H9 (cell line): ENCODE data around the gene SLX4IP. TPM values are rescaled to one million over a fixed set of nuclear protein-coding genes. Genes with fewer than 3 reads are reported as not detected.
A peak's percentile ranks its signal among the peaks of the same experiment; 100 is the strongest.

Source experiments
- DNase-seq: peaks from one replicate; pipeline ENCODE4 v3.0.0-alpha.2; 2017
- H2AFZ ChIP-seq: one replicate; pipeline ENCODE4 v1.6.1; 2013; ENCODE audit warnings: mild to moderate bottlenecking, low read length, control low read depth, moderate library complexity
- H2AK5ac ChIP-seq: 2 replicates; pipeline ENCODE4 v1.6.1; 2013; ENCODE audit warnings: low read length, control low read depth, mixed read lengths; ENCODE audit not compliant: insufficient read length
- H2BK120ac ChIP-seq: one replicate; pipeline ENCODE4 v1.6.1; 2013; ENCODE audit warnings: low read depth, mild to moderate bottlenecking, low read length, control low read depth, inconsistent platforms; ENCODE audit not compliant: poor library complexity, severe bottlenecking
- H2BK12ac ChIP-seq: 2 replicates; pipeline ENCODE4 v1.6.1; 2013; ENCODE audit warnings: low read length, control low read depth, mixed read lengths, low read depth; ENCODE audit not compliant: insufficient read length
- H2BK15ac ChIP-seq: 2 replicates; pipeline ENCODE4 v1.6.1; 2013; ENCODE audit warnings: low read depth, low read length, control low read depth
- H2BK20ac ChIP-seq: one replicate; pipeline ENCODE4 v1.6.1; 2013; ENCODE audit warnings: low read depth, mild to moderate bottlenecking, low read length, control low read depth, inconsistent platforms; ENCODE audit not compliant: poor library complexity, severe bottlenecking
- H2BK5ac ChIP-seq: 2 replicates; pipeline ENCODE4 v1.6.1; 2013; ENCODE audit warnings: low read length, control low read depth, mixed read lengths; ENCODE audit not compliant: insufficient read length
- H3K14ac ChIP-seq: 2 replicates; pipeline ENCODE4 v1.6.1; 2013; ENCODE audit warnings: low read length, control low read depth; ENCODE audit not compliant: insufficient read depth
- H3K18ac ChIP-seq: 2 replicates; pipeline ENCODE4 v1.6.1; 2013; ENCODE audit warnings: low read depth, mild to moderate bottlenecking, mixed read lengths, low read length, control low read depth; ENCODE audit not compliant: insufficient read length
- H3K23ac ChIP-seq: 2 replicates; pipeline ENCODE4 v1.6.1; 2013; ENCODE audit warnings: low read length, control low read depth, mixed read lengths, low read depth; ENCODE audit not compliant: insufficient read length
- H3K23me2 ChIP-seq: 2 replicates; pipeline ENCODE4 v1.6.1; 2013; ENCODE audit warnings: low read depth, mild to moderate bottlenecking, mixed read lengths, low read length, control low read depth; ENCODE audit not compliant: insufficient read length, poor library complexity, severe bottlenecking
- H3K27ac ChIP-seq: 2 replicates; pipeline ENCODE4 v1.5.1; 2013; ENCODE audit warnings: low read length, control low read depth, mixed read lengths, low read depth; ENCODE audit not compliant: insufficient read length
- H3K27me3 ChIP-seq: 2 replicates; pipeline ENCODE4 v1.6.1; 2013; ENCODE audit warnings: low read length, control low read depth, inconsistent platforms; ENCODE audit not compliant: insufficient read depth
- H3K4ac ChIP-seq: 2 replicates; pipeline ENCODE4 v1.6.1; 2013; ENCODE audit warnings: low read depth, mild to moderate bottlenecking, control low read depth, inconsistent platforms, low read length, moderate library complexity
- H3K4me1 ChIP-seq: 2 replicates; pipeline ENCODE4 v1.6.1; 2013; ENCODE audit warnings: low read length, control low read depth, inconsistent platforms; ENCODE audit not compliant: insufficient read depth
- H3K4me2 ChIP-seq: 2 replicates; pipeline ENCODE4 v1.6.1; 2013; ENCODE audit warnings: low read length, control low read depth, mixed read lengths; ENCODE audit not compliant: insufficient read length, insufficient read depth
- H3K56ac ChIP-seq: 2 replicates; pipeline ENCODE4 v1.6.1; 2013; ENCODE audit warnings: low read depth, mild to moderate bottlenecking, mixed read lengths, low read length, control low read depth; ENCODE audit not compliant: insufficient read length
- H3K79me1 ChIP-seq: 2 replicates; pipeline ENCODE4 v1.6.1; 2013; ENCODE audit warnings: low read depth, mild to moderate bottlenecking, moderate library complexity, low read length, control low read depth, inconsistent platforms; ENCODE audit not compliant: insufficient read depth, poor library complexity, severe bottlenecking
- H3K79me2 ChIP-seq: 2 replicates; pipeline ENCODE4 v1.6.1; 2013; ENCODE audit warnings: low read length, control low read depth, inconsistent platforms; ENCODE audit not compliant: insufficient read depth
- H3K9ac ChIP-seq: 2 replicates; pipeline ENCODE4 v1.6.1; 2013; ENCODE audit warnings: low read length, control low read depth, mixed read lengths; ENCODE audit not compliant: insufficient read length; ENCODE audit errors: extremely low read depth
- H3K9me3 ChIP-seq: one replicate; pipeline ENCODE4 v1.6.1; 2013; ENCODE audit warnings: low read depth, low read length, inconsistent platforms; ENCODE audit not compliant: control insufficient read depth
- H3T11ph ChIP-seq: one replicate; pipeline ENCODE4 v1.6.1; 2013; ENCODE audit warnings: mild to moderate bottlenecking, low read length, control low read depth, inconsistent platforms
- H4K20me1 ChIP-seq: one replicate; pipeline ENCODE4 v1.6.1; 2013; ENCODE audit not compliant: control insufficient read depth, insufficient read length, insufficient read depth
- H4K5ac ChIP-seq: 2 replicates; pipeline ENCODE4 v1.6.1; 2013; ENCODE audit warnings: low read depth, mild to moderate bottlenecking, mixed read lengths, low read length, control low read depth; ENCODE audit not compliant: insufficient read length
- H4K8ac ChIP-seq: replicated peaks from 2 replicates; pipeline ENCODE4 v1.6.1; 2013; ENCODE audit warnings: low read length, control low read depth, mixed read lengths, low read depth; ENCODE audit not compliant: insufficient read length
- H4K91ac ChIP-seq: 2 replicates; pipeline ENCODE4 v1.6.1; 2013; ENCODE audit warnings: low read depth, mild to moderate bottlenecking, moderate library complexity, mixed read lengths, low read length, control low read depth; ENCODE audit not compliant: insufficient read length
- H3K27ac Mint-ChIP-seq, 3 experiments: 2 replicates in 2 of 3; 3 replicates in 1 of 3; pipeline ENCODE4 v1.8.0; 2020 to 2021; ENCODE audit warnings: mixed read lengths in 3 of 3, mild to moderate bottlenecking in 1 of 3, moderate library complexity in 1 of 3
- H3K27me3 Mint-ChIP-seq: 2 replicates; pipeline ENCODE4 v1.8.0; 2021; ENCODE audit warnings: low read depth, mild to moderate bottlenecking, moderate library complexity, mixed read lengths
- H3K36me3 Mint-ChIP-seq, 3 experiments: 2 replicates in 2 of 3; 3 replicates in 1 of 3; pipeline ENCODE4 v1.8.0; 2020 to 2021; ENCODE audit warnings: low read depth in 3 of 3, mixed read lengths in 3 of 3; ENCODE audit not compliant: insufficient read depth in 1 of 3
- H3K4me1 Mint-ChIP-seq, 2 experiments: 2 replicates each; pipeline ENCODE4 v1.8.0; 2020; ENCODE audit warnings: mixed read lengths in 2 of 2
- H3K4me3 Mint-ChIP-seq, 2 experiments: 2 replicates in 1 of 2; 3 replicates in 1 of 2; pipeline ENCODE4 v1.8.0; 2020 to 2021; ENCODE audit warnings: mild to moderate bottlenecking in 2 of 2, mixed read lengths in 2 of 2, moderate library complexity in 1 of 2
- H3K9me3 Mint-ChIP-seq, 2 experiments: 2 replicates in 1 of 2; 3 replicates in 1 of 2; pipeline ENCODE4 v1.8.0; 2020; ENCODE audit warnings: mild to moderate bottlenecking in 2 of 2, mixed read lengths in 2 of 2, moderate library complexity in 1 of 2
- WGBS: extraction: QIAGEN DNeasy Blood & Tissue Kit; methylation state at CpG from one replicate; pipeline ENCODE4 v1.1.7; 2013; ENCODE audit warnings: missing lambda C conversion rate, low lambda C conversion rate, mixed read lengths; ENCODE audit not compliant: insufficient read length; ENCODE audit errors: extremely low coverage; 5-methylcytosine and 5-hydroxymethylcytosine counted together
- total RNA-seq: library from RNA; stranded (reverse); gene quantifications from 2 replicates; pipeline ENCODE4 v1.2.1, GENCODE V29; 2021
- TF ChIP-seq, protein P1 (sequence below): fragments of 200-600 bp; sonication (generic); conservative IDR thresholded peaks from 3 replicates; pipeline ENCODE4 v1.8.0; 2021; ENCODE audit warnings: antibody characterized with exemption, mild to moderate bottlenecking

The SLX4IP gene
- total RNA-seq, 1 experiment from 2014 or later, result 7.9 TPM

DNA sequence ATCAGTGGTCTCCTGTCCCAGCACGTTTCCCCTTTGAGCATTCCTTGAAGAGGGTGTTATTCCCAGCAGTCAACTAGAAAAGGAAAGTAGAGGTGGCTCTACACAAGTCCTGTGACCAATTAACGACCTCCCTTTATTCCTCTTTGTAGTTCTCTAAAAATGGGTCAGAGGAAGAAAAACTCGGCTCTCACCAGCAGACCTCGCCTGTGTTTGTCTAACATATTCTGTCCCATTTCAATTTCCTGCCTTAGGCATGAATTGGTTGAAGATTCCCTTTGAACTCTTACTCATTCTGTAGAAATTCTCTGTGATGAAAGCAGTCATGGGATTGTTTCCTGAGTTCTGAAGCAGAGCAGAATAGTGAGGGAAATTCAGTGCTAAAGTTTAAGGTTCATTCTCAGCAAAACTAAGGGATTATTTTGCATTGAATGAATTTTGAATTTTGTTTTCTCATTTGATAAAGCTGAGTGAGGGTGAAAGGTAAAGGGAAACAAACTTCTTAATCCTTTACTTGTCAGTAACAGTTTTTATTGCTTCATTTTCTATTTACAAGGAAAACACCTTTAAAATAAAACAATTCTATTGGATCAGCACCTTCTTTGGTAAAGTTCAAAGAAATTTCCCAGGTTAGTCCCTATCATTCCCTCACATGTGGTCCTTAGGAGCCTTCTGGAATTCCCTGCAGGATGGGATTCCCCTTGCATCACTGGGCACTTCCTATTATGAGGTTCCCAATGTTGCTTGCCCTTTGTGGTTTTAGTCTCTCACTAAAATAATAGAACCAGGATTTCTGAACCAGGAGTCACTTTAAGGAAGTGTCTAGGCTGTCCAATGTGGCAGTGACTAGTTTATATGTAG is 105.8 kb downstream of the SLX4IP start:
- peak overlapping the region in 1 of 3 experiments; percentile 12; a peak in 1 of 7 replicates for H3K27ac Mint-ChIP-seq
- H3K4me1 ChIP-seq, result peaks cover 7% of the 10 kb centered on the region; the same call in 1 of the 2 replicates
- no peaks in the 10 kb centered on the region for H3K9me3 ChIP-seq
- H3K27me3 Mint-ChIP-seq, result no peaks in the 10 kb centered on the region
- no peak for DNase-seq
- no peak overlapping the region for H2AFZ ChIP-seq
- no peaks in the 10 kb centered on the region for H4K20me1 ChIP-seq
- TF ChIP-seq, protein P1, sequence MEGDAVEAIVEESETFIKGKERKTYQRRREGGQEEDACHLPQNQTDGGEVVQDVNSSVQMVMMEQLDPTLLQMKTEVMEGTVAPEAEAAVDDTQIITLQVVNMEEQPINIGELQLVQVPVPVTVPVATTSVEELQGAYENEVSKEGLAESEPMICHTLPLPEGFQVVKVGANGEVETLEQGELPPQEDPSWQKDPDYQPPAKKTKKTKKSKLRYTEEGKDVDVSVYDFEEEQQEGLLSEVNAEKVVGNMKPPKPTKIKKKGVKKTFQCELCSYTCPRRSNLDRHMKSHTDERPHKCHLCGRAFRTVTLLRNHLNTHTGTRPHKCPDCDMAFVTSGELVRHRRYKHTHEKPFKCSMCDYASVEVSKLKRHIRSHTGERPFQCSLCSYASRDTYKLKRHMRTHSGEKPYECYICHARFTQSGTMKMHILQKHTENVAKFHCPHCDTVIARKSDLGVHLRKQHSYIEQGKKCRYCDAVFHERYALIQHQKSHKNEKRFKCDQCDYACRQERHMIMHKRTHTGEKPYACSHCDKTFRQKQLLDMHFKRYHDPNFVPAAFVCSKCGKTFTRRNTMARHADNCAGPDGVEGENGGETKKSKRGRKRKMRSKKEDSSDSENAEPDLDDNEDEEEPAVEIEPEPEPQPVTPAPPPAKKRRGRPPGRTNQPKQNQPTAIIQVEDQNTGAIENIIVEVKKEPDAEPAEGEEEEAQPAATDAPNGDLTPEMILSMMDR, result no peak
- H2AK5ac ChIP-seq, result no peak overlapping the region
- H3K9me3 Mint-ChIP-seq, result no peaks in the 10 kb centered on the region
- no peak overlapping the region for H3T11ph ChIP-seq
- H3K56ac ChIP-seq, result no peak overlapping the region
- H3K79me1 ChIP-seq, result no peaks in the 10 kb centered on the region
- H2BK15ac ChIP-seq, result no peak overlapping the region
- H3K27ac ChIP-seq, result no peak overlapping the region
- no peak overlapping the region for H4K8ac ChIP-seq
- no peak overlapping the region for H3K4me3 Mint-ChIP-seq
- H4K91ac ChIP-seq, result no peak overlapping the region
- WGBS, result no CpG with 5 or more reads among the region's 4 CpGs
- H3K14ac ChIP-seq, result no peak overlapping the region
- H3K27me3 ChIP-seq, result no peaks in the 10 kb centered on the region
- H2BK20ac ChIP-seq, result no peak overlapping the region
- no peak overlapping the region for H3K23ac ChIP-seq
- peaks cover 21 to 29% of the 10 kb centered on the region in 2 experiments for H3K4me1 Mint-ChIP-seq
- no peak overlapping the region for H2BK12ac ChIP-seq
- H3K23me2 ChIP-seq, result no peaks in the 10 kb centered on the region
- no peaks in the 10 kb centered on the region for H3K36me3 Mint-ChIP-seq
- H2BK5ac ChIP-seq, result no peak overlapping the region
- no peak overlapping the region for H3K9ac ChIP-seq
- H4K5ac ChIP-seq, result no peak overlapping the region
- H3K4ac ChIP-seq, result no peak overlapping the region
- H3K4me2 ChIP-seq, result no peak overlapping the region
- H3K79me2 ChIP-seq, result no peaks in the 10 kb centered on the region
- no peak overlapping the region for H2BK120ac ChIP-seq
- no peak overlapping the region for H3K18ac ChIP-seq
